Esophagus squamous epithelium (tissue), 4 donors: Measurements from ENCODE around the gene PIBF1.

ENCODE experiments used
- CTCF ChIP-seq, 6 experiments: fragments of 450-650 bp in 4 of 6; fragments of 200-600 bp in 2 of 6; sonication (generic) in 2 of 6; IDR thresholded peaks; one replicate each; pipeline ENCODE4 v1.5.1; 2016 to 2019; ENCODE audit warnings: antibody characterized with exemption in 6 of 6, mild to moderate bottlenecking in 4 of 6, moderate library complexity in 4 of 6
- POLR2A ChIP-seq, 4 donors: fragments of 450-650 bp; IDR thresholded peaks; one replicate each; pipeline ENCODE4 v1.6.1; 2017; ENCODE audit warnings: antibody characterized with exemption in 4 of 4, mild to moderate bottlenecking in 4 of 4, moderate library complexity in 3 of 4

- TF ChIP-seq CTCF (IDR thresholded peaks at IDR 0.05) (no peak), POLR2A (IDR thresholded peaks at IDR 0.05) (no peak)
Observed at GRCh38 chr13:72849571-72849970, 67.6 kb downstream of the PIBF1 start.
